ENCODE results near the gene GRK5. TPM values are rescaled to one million over a fixed set of nuclear protein-coding genes. Genes with fewer than 3 reads are reported as not detected.

GRK5 gene
- total RNA-seq, 3 donors from 2014 or later (not counting 1 experiment from before 2014, with no cell fraction given), result 37.6 to 54.3 (median 47.9) TPM

DNA sequence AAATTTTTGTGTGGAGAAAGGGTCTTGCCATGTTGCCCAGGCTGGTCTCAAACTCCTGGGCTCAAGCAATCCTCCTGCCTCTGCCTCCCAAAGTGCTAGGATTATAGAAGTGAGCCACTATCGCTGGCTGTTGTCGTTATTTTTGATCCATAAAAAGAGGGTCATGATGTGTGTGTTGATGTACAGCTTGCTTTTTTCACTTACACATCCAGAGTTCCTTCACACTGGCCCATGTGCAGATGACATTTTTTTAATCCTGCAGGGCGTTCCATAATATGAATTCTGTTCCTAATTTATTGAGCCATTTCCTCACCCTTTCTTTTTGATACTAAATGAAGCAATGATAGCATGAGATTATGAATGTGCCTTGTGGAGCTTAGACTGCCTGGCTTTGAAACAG lies 40.8 kb downstream of the GRK5 start:
- Mint-ChIP-seq H3K36me3 (no peaks in the 10 kb centered on the region), H3K9me3 (no peaks in the 10 kb centered on the region), H3K4me1 (peaks cover 19 to 26% of the 10 kb centered on the region in 2 donors), H3K27ac (no peak overlapping the region), H3K27me3 (ENCODE audit: low read depth in 2 of 2) (no peaks in the 10 kb centered on the region), H3K4me3 (no peak overlapping the region)
- intact Hi-C loops (cut with micrococcal nuclease), result no loop called here
- no peaks in the 10 kb centered on the region for H3K4me1 ChIP-seq (ENCODE audit: control insufficient read depth, insufficient read depth, low read length)
- no peaks in the 10 kb centered on the region for H3K36me3 ChIP-seq (ENCODE audit: control insufficient read depth, insufficient read depth, low read length)
- ATAC-seq, result no peak
- H3K27ac ChIP-seq (ENCODE audit: low read length), result no peak overlapping the region
- TF ChIP-seq CTCF (IDR thresholded peaks at IDR 0.05), result no peak
- H3K9me3 ChIP-seq (ENCODE audit: control insufficient read depth, insufficient read depth, low read length), result no peaks in the 10 kb centered on the region
- H3K27me3 ChIP-seq (ENCODE audit: control insufficient read depth, insufficient read depth, low read length), result no peaks in the 10 kb centered on the region
- no peak overlapping the region for H3K4me3 ChIP-seq (ENCODE audit: low read length)
- 96% methylated on average over 2 of the region's 3 CpGs for WGBS (ENCODE audit: insufficient coverage)
- no peak for DNase-seq

DNA sequence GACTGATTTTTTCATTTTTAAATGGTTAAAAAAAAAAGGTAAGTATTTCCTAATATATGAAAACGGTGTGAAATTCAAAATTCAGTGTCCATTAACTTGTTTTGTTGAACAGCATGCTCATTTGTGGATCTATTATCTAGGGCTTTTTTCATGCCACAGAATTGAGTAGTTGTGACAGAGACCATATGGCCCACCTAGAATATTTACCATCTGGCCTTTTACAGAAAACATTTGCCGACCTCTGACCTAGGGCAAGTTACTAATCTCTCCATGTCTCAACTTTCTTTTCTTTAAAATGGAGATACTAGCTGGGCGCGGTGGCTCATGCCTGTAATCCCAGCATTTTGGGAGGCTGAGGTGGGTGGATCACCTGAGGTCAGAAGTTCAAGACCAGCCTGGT lies 41.3 kb downstream of the GRK5 start:
- H3K36me3 Mint-ChIP-seq, result no peaks in the 10 kb centered on the region
- ATAC-seq, result no peak
- H3K27me3 Mint-ChIP-seq (ENCODE audit: low read depth in 2 of 2), result no peaks in the 10 kb centered on the region
- no peak overlapping the region for H3K27ac Mint-ChIP-seq
- Histone ChIP-seq H3K4me1 (ENCODE audit: control insufficient read depth, insufficient read depth, low read length) (no peaks in the 10 kb centered on the region), H3K36me3 (ENCODE audit: control insufficient read depth, insufficient read depth, low read length) (no peaks in the 10 kb centered on the region), H3K4me3 (ENCODE audit: low read length) (no peak overlapping the region), H3K9me3 (ENCODE audit: control insufficient read depth, insufficient read depth, low read length) (no peaks in the 10 kb centered on the region), H3K27ac (ENCODE audit: low read length) (no peak overlapping the region), H3K27me3 (ENCODE audit: control insufficient read depth, insufficient read depth, low read length) (no peaks in the 10 kb centered on the region)
- intact Hi-C loops (cut with micrococcal nuclease), result no loop called here
- no peak for DNase-seq
- WGBS (ENCODE audit: insufficient coverage), result 94% methylated on average over 2 of the region's 4 CpGs
- no peaks in the 10 kb centered on the region for H3K9me3 Mint-ChIP-seq
- no peak for TF ChIP-seq CTCF (IDR thresholded peaks at IDR 0.05)
- peaks cover 19 to 26% of the 10 kb centered on the region in 2 donors for H3K4me1 Mint-ChIP-seq
- no peak overlapping the region for H3K4me3 Mint-ChIP-seq

DNA sequence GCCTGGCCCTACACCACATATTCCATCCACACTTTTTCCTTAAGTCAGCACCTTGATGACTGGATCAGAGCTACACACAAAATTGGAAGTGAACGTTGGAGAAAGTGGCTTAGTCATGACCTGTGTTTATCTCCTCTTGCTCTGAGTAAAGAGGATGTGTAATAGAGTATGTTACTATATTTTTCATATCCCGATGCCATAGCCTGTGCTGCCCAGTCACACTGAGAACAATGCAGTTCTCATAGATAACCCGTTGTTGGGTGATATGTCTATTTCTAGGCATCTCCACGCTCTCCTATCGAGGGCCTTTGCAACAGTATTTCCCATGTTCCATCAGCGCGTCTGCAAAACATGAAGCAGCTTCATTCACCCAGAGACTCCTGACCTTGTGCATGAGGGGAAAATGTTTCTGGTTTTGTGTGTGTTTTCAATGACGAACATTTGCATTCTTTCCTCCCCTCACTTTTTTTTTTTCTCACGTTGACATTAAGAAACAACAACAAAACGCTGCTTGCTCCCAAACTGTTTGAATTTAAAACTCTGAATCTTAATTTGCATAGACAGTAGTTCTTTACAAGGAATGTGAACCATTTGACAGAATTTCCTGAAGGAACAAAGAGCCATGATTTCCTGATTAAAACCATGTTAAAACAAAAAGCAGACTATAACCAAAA lies 43.4 kb downstream of the GRK5 start:
- WGBS (ENCODE audit: insufficient coverage), result 66% methylated on average over 9 of the region's 10 CpGs
- Mint-ChIP-seq H3K9me3 (no peaks in the 10 kb centered on the region), H3K4me3 (no peak overlapping the region), H3K36me3 (no peaks in the 10 kb centered on the region), H3K27me3 (ENCODE audit: low read depth in 2 of 2) (no peaks in the 10 kb centered on the region), H3K27ac (peak overlapping the region in 1 of 2 donors; percentile 18), H3K4me1 (peaks cover 24 to 38% of the 10 kb centered on the region in 2 donors)
- DNase-seq (no peak), ATAC-seq (no peak)
- TF ChIP-seq CTCF (IDR thresholded peaks at IDR 0.05), result no peak
- H3K9me3 ChIP-seq (ENCODE audit: control insufficient read depth, insufficient read depth, low read length), result no peaks in the 10 kb centered on the region
- no peaks in the 10 kb centered on the region for H3K4me1 ChIP-seq (ENCODE audit: control insufficient read depth, insufficient read depth, low read length)
- no peaks in the 10 kb centered on the region for H3K27me3 ChIP-seq (ENCODE audit: control insufficient read depth, insufficient read depth, low read length)
- intact Hi-C loops (cut with micrococcal nuclease), result no loop called here
- no peak overlapping the region for H3K27ac ChIP-seq (ENCODE audit: low read length)
- H3K4me3 ChIP-seq (ENCODE audit: low read length), result no peak overlapping the region
- no peaks in the 10 kb centered on the region for H3K36me3 ChIP-seq (ENCODE audit: control insufficient read depth, insufficient read depth, low read length)

GRCh38 chr10:119251315-119251708 lies 43.9 kb downstream of the GRK5 start:
- H3K27ac ChIP-seq (ENCODE audit: low read length), result no peak overlapping the region
- no peaks in the 10 kb centered on the region for H3K4me1 ChIP-seq (ENCODE audit: control insufficient read depth, insufficient read depth, low read length)
- WGBS (ENCODE audit: insufficient coverage), result 91% methylated on average over 5 of the region's 7 CpGs
- no peak for ATAC-seq
- Mint-ChIP-seq H3K27me3 (ENCODE audit: low read depth in 2 of 2) (no peaks in the 10 kb centered on the region), H3K4me1 (peaks cover 25 to 34% of the 10 kb centered on the region in 2 donors), H3K9me3 (no peaks in the 10 kb centered on the region), H3K4me3 (no peak overlapping the region), H3K27ac (peak overlapping the region in 1 of 2 donors; percentile 18), H3K36me3 (no peaks in the 10 kb centered on the region)
- intact Hi-C loops (cut with micrococcal nuclease), result no loop called here
- H3K9me3 ChIP-seq (ENCODE audit: control insufficient read depth, insufficient read depth, low read length), result no peaks in the 10 kb centered on the region
- H3K27me3 ChIP-seq (ENCODE audit: control insufficient read depth, insufficient read depth, low read length), result no peaks in the 10 kb centered on the region
- no peak for DNase-seq
- no peak overlapping the region for H3K4me3 ChIP-seq (ENCODE audit: low read length)
- no peaks in the 10 kb centered on the region for H3K36me3 ChIP-seq (ENCODE audit: control insufficient read depth, insufficient read depth, low read length)
- TF ChIP-seq CTCF (IDR thresholded peaks at IDR 0.05), result no peak

All from natural killer cell (primary cell).